HepG2 (cell line): ENCODE data around the gene OPRL1.
A peak's percentile ranks its signal among the peaks of the same experiment; 100 is the strongest.

Experiments
- BORCS8-MEF2B ChIP-seq: sonication (generic); formaldehyde crosslinking; IDR thresholded peaks from 2 replicates; pipeline ENCODE4 v1.8.0; 2022; ENCODE audit warnings: mild to moderate bottlenecking, missing genetic modification reagents
- PRDM15 ChIP-seq: sonication (generic); formaldehyde crosslinking; IDR thresholded peaks from 2 replicates; pipeline ENCODE4 v1.4.0; 2020; ENCODE audit warnings: missing genetic modification reagents
- RBM39 ChIP-seq: fragments of 200-400 bp; formaldehyde crosslinking; IDR thresholded peaks from one replicate; pipeline ENCODE4 v1.6.1; 2018; ENCODE audit warnings: antibody characterized with exemption, mild to moderate bottlenecking, low read depth, low read length; ENCODE audit not compliant: poor library complexity, severe bottlenecking
- ZBTB34 ChIP-seq: sonication (generic); formaldehyde crosslinking; IDR thresholded peaks from 2 replicates; pipeline ENCODE4 v1.8.0; 2022; ENCODE audit warnings: mild to moderate bottlenecking, missing genetic modification reagents
- ZNF784 ChIP-seq: sonication (generic); formaldehyde crosslinking; IDR thresholded peaks from 2 replicates; pipeline ENCODE4 v1.5.1; 2020; ENCODE audit warnings: missing genetic modification reagents, mild to moderate bottlenecking, borderline replicate concordance

DNA sequence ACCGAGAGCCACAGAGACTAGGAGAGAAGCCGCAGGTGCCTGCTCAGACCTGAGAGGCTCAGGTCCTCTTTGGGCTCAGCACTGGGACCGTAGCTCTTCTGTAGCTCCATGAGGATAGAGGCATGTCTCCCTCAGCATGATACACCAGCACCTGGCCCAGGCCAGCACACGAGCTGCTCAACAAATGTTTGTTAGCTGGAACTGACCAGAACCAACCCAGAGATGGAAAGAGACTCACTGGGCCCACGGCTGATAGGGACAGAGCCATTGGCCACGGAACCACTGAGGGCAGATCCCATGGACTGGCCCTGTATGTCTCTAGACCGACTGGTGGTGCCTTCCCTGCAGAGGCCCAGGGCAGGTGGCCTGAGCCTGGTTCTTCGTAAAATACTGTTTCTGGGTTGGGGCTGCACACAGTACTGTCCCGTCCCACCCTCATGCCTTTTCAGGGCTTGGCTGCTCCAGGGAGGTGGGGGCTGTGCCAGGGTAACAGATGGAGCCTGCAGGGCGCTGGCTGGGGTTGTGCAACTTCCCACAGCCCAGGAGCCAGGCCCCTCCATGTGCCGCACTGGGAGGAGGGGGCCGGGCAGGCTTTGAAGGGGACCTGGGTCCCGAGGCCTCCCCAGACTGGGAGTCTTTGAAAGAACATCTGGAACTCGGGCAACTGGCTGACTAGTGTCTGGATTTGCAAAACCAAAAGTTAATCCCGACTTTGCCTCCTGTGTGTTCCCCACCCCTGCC is 38.7 kb upstream of the OPRL1 start:
- no peak for TF ChIP-seq ZNF784 (CRISPR knock-in tag)
- no peak for TF ChIP-seq RBM39
- TF ChIP-seq BORCS8-MEF2B (CRISPR knock-in tag): peak; percentile 60
- peak; percentile 90; the same call in 1 of the 2 replicates for TF ChIP-seq ZBTB34 (CRISPR knock-in tag)
- TF ChIP-seq PRDM15 (CRISPR knock-in tag): 0 out of 2 replicates have a peak, but pooled peaks have one; percentile 49
